ENCODE measurements around the gene TMTC4. TPM values are rescaled to one million over a fixed set of nuclear protein-coding genes. Genes with fewer than 3 reads are reported as not detected.
"Not testable (repeated sequence)": the region's sequence is repeated elsewhere in the genome, so short reads cannot be mapped to it uniquely, and the experiment has no call there.

The TMTC4 gene
- total RNA-seq, 1 donor: 11.7 TPM

DNA sequence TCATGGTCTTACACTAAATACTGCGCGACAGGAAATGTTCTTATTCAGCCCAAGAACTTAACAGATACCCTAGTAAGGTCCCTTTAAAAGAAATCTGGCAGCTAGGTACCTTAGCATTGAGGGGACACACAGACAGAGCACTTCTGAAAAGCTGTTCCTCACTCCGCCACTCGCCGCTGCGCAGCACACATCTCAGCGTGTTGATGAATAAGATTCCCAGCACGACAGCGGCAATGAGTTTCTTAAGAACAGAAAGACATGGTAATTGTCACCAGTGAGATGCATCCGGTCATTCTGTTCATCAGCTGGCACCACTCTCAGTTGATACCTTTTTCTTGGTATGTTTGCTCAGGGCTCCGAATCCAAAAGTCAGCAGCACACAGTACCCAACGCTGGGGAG lies 39.9 kb downstream of the TMTC4 start:
- no peak overlapping the region for H3K4me3 ChIP-seq (ENCODE audit: low read depth, low read length)
- DNase-seq (ENCODE audit: low read depth): no peak
- TF ChIP-seq, protein P1, sequence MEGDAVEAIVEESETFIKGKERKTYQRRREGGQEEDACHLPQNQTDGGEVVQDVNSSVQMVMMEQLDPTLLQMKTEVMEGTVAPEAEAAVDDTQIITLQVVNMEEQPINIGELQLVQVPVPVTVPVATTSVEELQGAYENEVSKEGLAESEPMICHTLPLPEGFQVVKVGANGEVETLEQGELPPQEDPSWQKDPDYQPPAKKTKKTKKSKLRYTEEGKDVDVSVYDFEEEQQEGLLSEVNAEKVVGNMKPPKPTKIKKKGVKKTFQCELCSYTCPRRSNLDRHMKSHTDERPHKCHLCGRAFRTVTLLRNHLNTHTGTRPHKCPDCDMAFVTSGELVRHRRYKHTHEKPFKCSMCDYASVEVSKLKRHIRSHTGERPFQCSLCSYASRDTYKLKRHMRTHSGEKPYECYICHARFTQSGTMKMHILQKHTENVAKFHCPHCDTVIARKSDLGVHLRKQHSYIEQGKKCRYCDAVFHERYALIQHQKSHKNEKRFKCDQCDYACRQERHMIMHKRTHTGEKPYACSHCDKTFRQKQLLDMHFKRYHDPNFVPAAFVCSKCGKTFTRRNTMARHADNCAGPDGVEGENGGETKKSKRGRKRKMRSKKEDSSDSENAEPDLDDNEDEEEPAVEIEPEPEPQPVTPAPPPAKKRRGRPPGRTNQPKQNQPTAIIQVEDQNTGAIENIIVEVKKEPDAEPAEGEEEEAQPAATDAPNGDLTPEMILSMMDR (IDR thresholded peaks at IDR 0.05; ENCODE audit: insufficient read depth, low read depth, low read length): no peak

DNA sequence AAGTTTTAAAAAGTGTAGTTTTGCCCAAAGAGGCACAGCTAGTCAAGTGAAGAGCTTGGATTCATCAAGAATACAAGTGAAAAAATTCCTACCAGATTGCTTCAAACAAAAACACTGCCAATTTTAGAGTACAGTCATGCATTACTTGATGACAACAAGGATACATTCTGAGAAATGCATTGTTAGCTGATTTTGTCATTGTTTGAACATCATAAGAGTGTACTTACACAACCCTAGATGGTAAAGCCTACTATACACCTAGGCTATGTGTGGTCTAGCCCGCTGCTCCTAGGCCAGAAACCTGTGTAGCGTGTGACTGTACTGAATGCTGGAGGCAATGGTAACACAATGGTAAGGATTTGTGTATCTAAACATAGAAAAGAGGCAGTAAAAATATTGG lies 41.1 kb downstream of the TMTC4 start:
- peak; percentile 46 for DNase-seq (ENCODE audit: low read depth)
- TF ChIP-seq, protein P1 (IDR thresholded peaks at IDR 0.05; ENCODE audit: insufficient read depth, low read depth, low read length): no peak
- no peak overlapping the region for H3K4me3 ChIP-seq (ENCODE audit: low read depth, low read length)

DNA sequence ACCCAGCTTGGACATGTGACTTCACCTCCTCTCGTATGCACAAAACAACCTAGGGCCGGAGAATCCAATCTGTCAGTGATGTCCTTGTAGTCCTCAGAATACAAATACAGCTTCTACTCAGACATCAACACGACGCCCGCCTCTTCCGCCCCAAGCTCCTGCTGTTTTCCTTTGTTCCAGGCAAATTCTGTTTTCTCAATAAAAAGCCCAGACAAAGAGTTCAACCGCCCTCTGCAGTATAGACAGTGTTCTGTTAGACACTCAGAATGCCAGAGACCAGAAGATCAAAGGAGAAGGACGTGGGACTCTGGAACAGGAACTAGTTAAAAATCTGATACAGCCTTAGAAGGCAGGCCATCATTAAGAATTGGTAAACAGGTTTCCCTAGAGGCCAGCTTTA lies 44.0 kb downstream of the TMTC4 start:
- TF ChIP-seq, protein P1 (IDR thresholded peaks at IDR 0.05; ENCODE audit: insufficient read depth, low read depth, low read length): no peak
- DNase-seq (ENCODE audit: low read depth): no peak
- no peak overlapping the region for H3K4me3 ChIP-seq (ENCODE audit: low read depth, low read length)

DNA sequence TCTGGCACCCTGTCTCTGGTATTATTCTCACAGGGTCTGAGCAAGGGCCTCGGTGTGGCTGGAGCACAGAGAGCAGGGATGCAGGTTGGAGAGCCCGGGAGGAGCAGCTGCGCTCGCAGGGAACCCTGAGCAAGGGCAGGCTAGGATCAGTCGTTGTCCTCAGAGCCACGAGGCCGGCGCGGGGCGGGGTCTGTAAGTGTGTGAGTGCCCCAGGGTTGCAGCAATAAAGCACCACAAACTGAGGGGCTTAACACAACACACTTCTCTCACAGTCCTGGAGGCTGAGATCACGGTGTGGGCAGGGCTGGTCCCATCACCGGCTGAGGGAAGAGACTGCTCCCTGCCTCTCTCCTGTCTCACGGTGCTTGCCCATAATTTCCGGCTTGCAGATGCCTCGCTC lies 47.5 kb downstream of the TMTC4 start:
- no peak overlapping the region for H3K4me3 ChIP-seq (ENCODE audit: low read depth, low read length)
- TF ChIP-seq, protein P1 (IDR thresholded peaks at IDR 0.05; ENCODE audit: insufficient read depth, low read depth, low read length): no peak
- DNase-seq (ENCODE audit: low read depth): no peak

DNA sequence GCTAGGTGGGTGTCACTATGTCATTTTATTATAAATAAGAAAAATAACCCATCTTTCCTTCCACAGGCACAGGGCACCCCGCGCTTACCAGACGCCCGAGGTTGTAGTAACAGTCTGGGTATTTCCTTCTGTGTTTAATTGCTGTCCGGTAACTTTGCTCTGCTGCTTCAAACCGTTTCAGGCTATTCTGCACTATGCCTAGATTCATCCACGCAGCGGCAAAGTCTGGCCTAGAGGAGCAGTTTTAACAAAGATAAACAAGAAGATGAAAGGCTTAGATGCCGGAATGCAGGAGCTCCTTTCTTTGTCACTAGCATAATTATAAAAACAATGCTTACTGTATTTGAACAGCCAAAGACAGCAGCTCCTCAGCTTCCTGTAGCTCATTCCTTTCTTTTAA lies 49.1 kb downstream of the TMTC4 start:
- DNase-seq (ENCODE audit: low read depth): no peak
- H3K4me3 ChIP-seq (ENCODE audit: low read depth, low read length): no peak overlapping the region
- TF ChIP-seq, protein P1 (IDR thresholded peaks at IDR 0.05; ENCODE audit: insufficient read depth, low read depth, low read length): no peak

DNA sequence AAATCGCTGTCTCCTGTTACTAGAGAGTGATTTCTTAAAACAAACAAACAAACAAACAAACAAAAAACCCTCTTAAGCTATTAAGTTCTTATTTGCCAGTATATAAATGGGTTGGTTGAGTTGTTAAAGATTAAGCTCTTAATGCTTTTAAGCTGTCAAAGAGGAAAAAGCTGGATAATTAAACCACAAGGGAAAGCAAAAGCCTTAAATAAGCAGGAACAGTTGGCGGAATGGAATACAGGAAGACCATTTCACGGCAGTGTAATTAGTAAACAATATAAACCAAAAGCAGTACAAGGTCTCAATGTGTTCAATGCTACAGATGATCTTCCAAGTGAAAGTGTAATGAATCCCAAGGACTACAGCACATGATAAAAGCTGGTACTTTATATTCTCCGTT lies 53.8 kb downstream of the TMTC4 start:
- DNase-seq (ENCODE audit: low read depth): no peak
- TF ChIP-seq, protein P1 (IDR thresholded peaks at IDR 0.05; ENCODE audit: insufficient read depth, low read depth, low read length): no peak
- H3K4me3 ChIP-seq (ENCODE audit: low read depth, low read length): no peak overlapping the region

DNA sequence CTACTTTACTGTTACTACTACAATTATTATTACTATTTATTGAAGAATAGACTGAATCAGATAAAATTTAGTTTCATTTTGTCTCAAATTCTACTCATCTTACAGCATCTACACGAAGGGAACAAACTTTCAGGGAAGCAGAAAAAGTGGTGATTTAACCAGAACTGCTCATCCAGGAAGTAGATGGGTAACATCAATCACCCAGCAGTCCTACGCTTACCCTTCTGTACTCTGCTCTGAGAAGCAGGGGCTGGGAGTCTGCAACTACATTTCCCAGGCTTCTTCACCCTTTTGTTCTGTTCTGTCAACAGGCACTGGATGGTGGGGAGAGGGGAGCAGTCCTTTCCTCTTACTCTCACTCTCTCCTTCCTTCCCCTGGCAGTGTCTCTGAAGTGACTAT lies 54.7 kb downstream of the TMTC4 start:
- H3K4me3 ChIP-seq (ENCODE audit: low read depth, low read length): no peak overlapping the region
- TF ChIP-seq, protein P1 (IDR thresholded peaks at IDR 0.05; ENCODE audit: insufficient read depth, low read depth, low read length): no peak
- DNase-seq (ENCODE audit: low read depth): no peak

DNA sequence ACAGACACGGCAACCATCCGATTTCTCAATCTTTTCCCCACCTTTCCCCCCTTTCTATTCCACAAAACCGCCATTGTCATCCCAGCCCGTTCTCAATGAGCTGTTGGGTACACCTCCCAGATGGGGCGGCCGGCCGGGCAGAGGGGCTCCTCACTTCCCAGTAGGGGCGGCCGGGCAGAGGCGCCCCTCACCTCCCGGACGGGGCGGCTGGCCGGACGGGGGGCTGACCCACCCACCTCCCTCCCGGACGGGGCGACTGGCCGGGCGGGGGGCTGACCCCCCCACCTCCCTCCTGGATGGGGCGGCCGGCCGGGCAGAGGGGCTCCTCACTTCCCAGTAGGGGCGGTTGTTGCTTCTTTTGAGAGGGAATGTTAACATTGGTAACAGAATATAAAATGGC lies 55.7 kb downstream of the TMTC4 start:
- DNase-seq (ENCODE audit: low read depth); H3K4me3 ChIP-seq (ENCODE audit: low read depth, low read length): not testable (repeated sequence)

Measured in fibroblast of villous mesenchyme (primary cell).